ENCODE data around the gene CBLB. TPM values are rescaled to one million over a fixed set of nuclear protein-coding genes. Genes with fewer than 3 reads are reported as not detected.

CBLB gene
- total RNA-seq, 2 donors from 2014 or later, result 28.2 to 62.8 TPM

- H3K27ac ChIP-seq, result no peak overlapping the region
- WGBS, result 95% methylated on average over 3 of the region's 3 CpGs
- intact Hi-C loops (cut with DNase I), result no loop called here
- no peaks in the 10 kb centered on the region for H3K9me3 ChIP-seq
- no peaks in the 10 kb centered on the region for H3K27me3 ChIP-seq (replicated peaks; ENCODE audit: insufficient read depth)
- no peak overlapping the region for H3K4me3 ChIP-seq
- DNase-seq (ENCODE audit: low spot score), result no peak
- TF ChIP-seq POLR2A (IDR thresholded peaks at IDR 0.05) (no peak), CTCF (IDR thresholded peaks at IDR 0.05) (no peak), POLR2AphosphoS5 (IDR thresholded peaks at IDR 0.05) (no peak)
- no peaks in the 10 kb centered on the region for H3K36me3 ChIP-seq
- no peaks in the 10 kb centered on the region for H3K4me1 ChIP-seq (replicated peaks)
Measured at GRCh38 chr3:105615814-105616213, 253.0 kb downstream of the CBLB start.

- Histone ChIP-seq H3K27me3 (replicated peaks; ENCODE audit: insufficient read depth) (no peaks in the 10 kb centered on the region), H3K4me1 (replicated peaks) (no peaks in the 10 kb centered on the region), H3K9me3 (no peaks in the 10 kb centered on the region), H3K27ac (no peak overlapping the region), H3K4me3 (no peak overlapping the region), H3K36me3 (no peaks in the 10 kb centered on the region)
- TF ChIP-seq POLR2AphosphoS5 (IDR thresholded peaks at IDR 0.05) (no peak), CTCF (IDR thresholded peaks at IDR 0.05) (no peak), POLR2A (IDR thresholded peaks at IDR 0.05) (no peak)
- no peak for DNase-seq (ENCODE audit: low spot score)
- intact Hi-C loops (cut with DNase I), result no loop called here
Measured at GRCh38 chr3:105614288-105615030, 254.4 kb downstream of the CBLB start.

- Histone ChIP-seq H3K27me3 (replicated peaks; ENCODE audit: insufficient read depth) (no peaks in the 10 kb centered on the region), H3K27ac (no peak overlapping the region), H3K9me3 (no peaks in the 10 kb centered on the region), H3K36me3 (no peaks in the 10 kb centered on the region), H3K4me3 (no peak overlapping the region), H3K4me1 (replicated peaks) (no peaks in the 10 kb centered on the region)
- no peak for TF ChIP-seq POLR2A (IDR thresholded peaks at IDR 0.05)
- no peak for TF ChIP-seq POLR2AphosphoS5 (IDR thresholded peaks at IDR 0.05)
- TF ChIP-seq CTCF (IDR thresholded peaks at IDR 0.05), result no peak
- intact Hi-C loops (cut with DNase I), result no loop called here
- 52% methylated on average over 2 of the region's 2 CpGs for WGBS
- DNase-seq (ENCODE audit: low spot score), result no peak
Measured at GRCh38 chr3:105613120-105613519, 255.7 kb downstream of the CBLB start.

GRCh38 chr3:105611304-105612192, 257.3 kb downstream of the CBLB start:
- Histone ChIP-seq H3K4me3 (no peak overlapping the region), H3K27me3 (replicated peaks; ENCODE audit: insufficient read depth) (no peaks in the 10 kb centered on the region), H3K9me3 (no peaks in the 10 kb centered on the region), H3K4me1 (replicated peaks) (no peaks in the 10 kb centered on the region), H3K36me3 (no peaks in the 10 kb centered on the region), H3K27ac (no peak overlapping the region)
- 38% methylated on average over 5 of the region's 5 CpGs for WGBS
- TF ChIP-seq CTCF (IDR thresholded peaks at IDR 0.05), result no peak
- TF ChIP-seq POLR2AphosphoS5 (IDR thresholded peaks at IDR 0.05), result no peak
- no peak for TF ChIP-seq POLR2A (IDR thresholded peaks at IDR 0.05)
- DNase-seq (ENCODE audit: low spot score), result peak; percentile 22
- intact Hi-C loops (cut with DNase I), result no loop called here

Measured in prostate gland (tissue), 2 donors.